SU-DHL-6 (cell line): Measurements from ENCODE around the gene PCDHGA4.
"Not testable (repeated sequence)": the region's sequence is repeated elsewhere in the genome, so short reads cannot be mapped to it uniquely, and the experiment has no call there.

Source experiments
- H2AFZ ChIP-seq: fragments of 200-600 bp; sonication (generic); 2 replicates; pipeline ENCODE4 v1.6.1; 2014; ENCODE audit warnings: low read depth, mild to moderate bottlenecking, moderate library complexity, mixed read lengths, antibody characterized with exemption, low read length; ENCODE audit not compliant: severe bottlenecking
- H3F3A ChIP-seq: fragments of 200-600 bp; shearing (Covaris generic); 2 replicates; pipeline ENCODE4 v1.6.0; 2016; ENCODE audit warnings: antibody characterized with exemption, mild to moderate bottlenecking; ENCODE audit not compliant: insufficient read depth
- H3K27ac ChIP-seq: fragments of 200-600 bp; sonication (generic); 2 replicates; pipeline ENCODE4 v1.5.1; 2016; ENCODE audit warnings: low read depth, mild to moderate bottlenecking, low read length, moderate library complexity, mixed read lengths
- H3K27me3 ChIP-seq: fragments of 200-600 bp; sonication (generic), shearing (Covaris generic); 2 replicates; pipeline ENCODE4 v1.6.0; 2014; ENCODE audit warnings: mild to moderate bottlenecking, low read length
- H3K36me3 ChIP-seq: fragments of 200-600 bp; sonication (generic); 2 replicates; pipeline ENCODE4 v1.6.1; 2014; ENCODE audit warnings: mild to moderate bottlenecking, low read length, mixed read lengths
- H3K4me2 ChIP-seq: fragments of 300-600, 200-600 bp; shearing (Covaris generic), sonication (generic); 2 replicates; pipeline ENCODE4 v1.6.0; 2014; ENCODE audit warnings: low read length, low read depth, mild to moderate bottlenecking; ENCODE audit not compliant: poor library complexity, severe bottlenecking
- H3K4me3 ChIP-seq: fragments of 200-600 bp; sonication (generic); 2 replicates; pipeline ENCODE4 v1.5.1; 2014; ENCODE audit warnings: antibody characterized with exemption, low read length, mild to moderate bottlenecking, mixed read lengths; ENCODE audit not compliant: insufficient read depth, poor library complexity, severe bottlenecking
- H3K79me2 ChIP-seq: fragments of 200-600 bp; sonication (generic); 2 replicates; pipeline ENCODE4 v1.6.1; 2014; ENCODE audit warnings: mild to moderate bottlenecking, low read length, moderate library complexity; ENCODE audit not compliant: insufficient read depth
- H3K9ac ChIP-seq: fragments of 200-600 bp; sonication (generic); 2 replicates; pipeline ENCODE4 v1.7.0; 2014; ENCODE audit warnings: mild to moderate bottlenecking, low read length
- H3K9me2 ChIP-seq: fragments of 200-600 bp; sonication (generic); replicated peaks from 2 replicates; pipeline ENCODE4 v1.6.1; 2014; ENCODE audit warnings: low read length; ENCODE audit not compliant: insufficient read depth
- H3K9me3 ChIP-seq: fragments of 200-600 bp; sonication (generic); 2 replicates; pipeline ENCODE4 v1.6.1; 2014; ENCODE audit warnings: low read length, mixed read lengths; ENCODE audit not compliant: insufficient read depth
- H4K20me1 ChIP-seq: fragments of 200-600 bp; sonication (generic); 2 replicates; pipeline ENCODE4 v1.6.1; 2014; ENCODE audit warnings: low read depth, mild to moderate bottlenecking, antibody characterized with exemption, low read length, moderate library complexity, mixed read lengths
- CTCF ChIP-seq: fragments of 200-600 bp; sonication (generic); IDR thresholded peaks from one replicate; pipeline ENCODE4 v1.5.1; 2017; ENCODE audit warnings: antibody characterized with exemption, mild to moderate bottlenecking, low read length, moderate library complexity; ENCODE audit not compliant: insufficient read depth, poor library complexity, severe bottlenecking
- EZH2phosphoT487 ChIP-seq: fragments of 200-600 bp; sonication (generic), shearing (Covaris generic); conservative IDR thresholded peaks from 2 replicates; pipeline ENCODE4 v1.6.1; 2018; ENCODE audit warnings: mild to moderate bottlenecking, antibody characterized with exemption, low read length, moderate library complexity, mixed read lengths

PCDHGA4 gene

DNA sequence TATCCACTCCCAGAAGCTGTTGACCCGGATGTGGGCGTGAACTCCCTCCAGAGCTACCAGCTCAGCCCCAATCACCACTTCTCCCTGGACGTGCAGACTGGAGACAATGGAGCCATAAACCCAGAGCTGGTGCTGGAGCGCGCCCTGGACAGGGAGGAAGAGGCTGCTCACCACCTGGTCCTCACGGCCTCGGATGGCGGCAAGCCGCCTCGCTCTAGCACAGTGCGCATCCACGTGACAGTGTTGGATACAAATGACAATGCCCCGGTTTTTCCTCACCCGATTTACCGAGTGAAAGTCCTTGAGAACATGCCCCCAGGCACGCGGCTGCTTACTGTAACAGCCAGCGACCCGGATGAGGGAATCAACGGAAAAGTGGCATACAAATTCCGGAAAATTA is 38.4 kb downstream of the PCDHGA4 start:
- Histone ChIP-seq H3K27me3 (no peaks in the 10 kb centered on the region), H3F3A (no peaks in the 10 kb centered on the region; the same call in none of the 2 replicates), H3K79me2 (no peaks in the 10 kb centered on the region), H2AFZ (no peak overlapping the region), H4K20me1 (no peaks in the 10 kb centered on the region), H3K27ac (no peak overlapping the region), H3K9me2 (no peaks in the 10 kb centered on the region), H3K9me3 (no peaks in the 10 kb centered on the region; the same call in 1 of the 2 replicates), H3K4me2 (no peak overlapping the region), H3K36me3 (no peaks in the 10 kb centered on the region), H3K4me3 (no peak overlapping the region), H3K9ac (no peak overlapping the region)
- TF ChIP-seq EZH2phosphoT487 = no peak
- no peak for TF ChIP-seq CTCF

DNA sequence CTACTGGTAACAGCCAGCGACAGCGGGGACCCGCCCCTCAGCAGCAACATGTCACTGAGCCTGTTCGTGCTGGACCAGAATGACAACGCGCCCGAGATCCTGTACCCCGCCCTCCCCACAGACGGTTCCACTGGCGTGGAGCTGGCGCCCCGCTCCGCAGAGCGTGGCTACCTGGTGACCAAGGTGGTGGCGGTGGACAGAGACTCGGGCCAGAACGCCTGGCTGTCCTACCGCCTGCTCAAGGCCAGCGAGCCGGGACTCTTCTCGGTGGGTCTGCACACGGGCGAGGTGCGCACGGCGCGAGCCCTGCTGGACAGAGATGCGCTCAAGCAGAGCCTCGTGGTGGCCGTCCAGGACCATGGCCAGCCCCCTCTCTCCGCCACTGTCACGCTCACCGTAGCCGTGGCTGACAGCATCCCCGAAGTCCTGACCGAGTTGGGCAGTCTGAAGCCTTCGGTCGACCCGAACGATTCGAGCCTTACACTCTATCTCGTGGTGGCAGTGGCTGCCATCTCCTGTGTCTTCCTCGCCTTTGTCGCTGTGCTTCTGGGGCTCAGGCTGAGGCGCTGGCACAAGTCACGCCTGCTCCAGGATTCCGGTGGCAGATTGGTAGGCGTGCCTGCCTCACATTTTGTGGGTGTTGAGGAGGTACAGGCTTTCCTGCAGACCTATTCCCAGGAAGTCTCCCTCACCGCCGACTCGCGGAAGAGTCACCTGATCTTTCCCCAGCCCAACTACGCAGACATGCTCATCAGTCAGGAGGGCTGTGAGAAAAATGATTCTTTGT is 39.8 kb downstream of the PCDHGA4 start:
- H3K79me2 ChIP-seq, H4K20me1 ChIP-seq, H3K4me3 ChIP-seq, H2AFZ ChIP-seq, H3K27ac ChIP-seq, H3K4me2 ChIP-seq, H3K9me2 ChIP-seq, H3K27me3 ChIP-seq, H3F3A ChIP-seq, H3K9ac ChIP-seq, H3K36me3 ChIP-seq: not testable (repeated sequence)
- H3K9me3 ChIP-seq = peaks cover 12% of the 10 kb centered on the region; the same call in 1 of the 2 replicates

- H3K9ac ChIP-seq, H4K20me1 ChIP-seq, H3K9me2 ChIP-seq, H3K79me2 ChIP-seq, H2AFZ ChIP-seq, H3K27me3 ChIP-seq, H3F3A ChIP-seq, H3K27ac ChIP-seq: not testable (repeated sequence)
- Histone ChIP-seq H3K36me3 (peaks cover 10% of the 10 kb centered on the region; the same call in 1 of the 2 replicates), H3K4me2 (peak within 1 kb of the TSS; percentile 26), H3K4me3 (peak within 1 kb of the TSS; percentile 35), H3K9me3 (peaks cover 21% of the 10 kb centered on the region; the same call in 1 of the 2 replicates)
- TF ChIP-seq CTCF = peak; percentile 13
These were observed 43.1 kb downstream of the PCDHGA4 start, which contains the start of gene PCDHGB5 for GRCh38 chr5:141397756-141398551. TSS of gene PCDHGB5 (plus strand) at chr5:141397947. CDS start at chr5:141398128, 181 bp downstream.
